CD4-positive, alpha-beta T cell treated with Interleukin-21 for 1 hour (primary cell): ENCODE measurements around the gene P4HA1.

Experiments
- DNase-seq: peaks from one replicate; pipeline ENCODE4 v3.0.0-alpha.2; 2020

P4HA1 gene

GRCh38 chr10:73093922-73094850 is 2.5 kb downstream of the P4HA1 start:
- no peak for DNase-seq

GRCh38 chr10:73092830-73093229 is 3.8 kb downstream of the P4HA1 start:
- DNase-seq: no peak

- no peak for DNase-seq
Measured at GRCh38 chr10:73088304-73088703, 8.4 kb downstream of the P4HA1 start.

GRCh38 chr10:73086816-73087215 is 9.8 kb downstream of the P4HA1 start:
- DNase-seq: no peak

GRCh38 chr10:73084209-73084608 is 12.5 kb downstream of the P4HA1 start:
- DNase-seq: no peak

- no peak for DNase-seq
Measured at GRCh38 chr10:73083221-73083620, 13.4 kb downstream of the P4HA1 start.

- DNase-seq: no peak
Measured at GRCh38 chr10:73079779-73080541, 16.7 kb downstream of the P4HA1 start.

GRCh38 chr10:73076360-73077183 is 20.1 kb downstream of the P4HA1 start:
- no peak for DNase-seq

- DNase-seq: no peak
Measured at GRCh38 chr10:73075829-73076228, 20.8 kb downstream of the P4HA1 start.

- DNase-seq: no peak
Measured at GRCh38 chr10:73073627-73074026, 23.0 kb downstream of the P4HA1 start.

- DNase-seq: no peak
Measured at GRCh38 chr10:73065441-73065840, 31.2 kb downstream of the P4HA1 start.

GRCh38 chr10:73061743-73062142 is 34.9 kb downstream of the P4HA1 start:
- no peak for DNase-seq

GRCh38 chr10:73060738-73061635 is 35.7 kb downstream of the P4HA1 start:
- DNase-seq: peak; percentile 60

- no peak for DNase-seq
Measured at GRCh38 chr10:73060173-73060572, 36.5 kb downstream of the P4HA1 start.

GRCh38 chr10:73058057-73058591 is 38.5 kb downstream of the P4HA1 start:
- no peak for DNase-seq

- DNase-seq: no peak
Measured at GRCh38 chr10:73054286-73054685, 42.4 kb downstream of the P4HA1 start.

- DNase-seq: no peak
Measured at GRCh38 chr10:73053275-73053674, 43.4 kb downstream of the P4HA1 start.

- DNase-seq: no peak
Measured at GRCh38 chr10:73044378-73045285, 52.0 kb downstream of the P4HA1 start.

- no peak for DNase-seq
Measured at GRCh38 chr10:73043766-73044377, 52.8 kb downstream of the P4HA1 start.

- no peak for DNase-seq
Measured at GRCh38 chr10:73043319-73043718, 53.3 kb downstream of the P4HA1 start.
